NCI-H2107 (cell line): ENCODE data around the gene NTN3.
"Not testable (repeated sequence)": the region's sequence is repeated elsewhere in the genome, so short reads cannot be mapped to it uniquely, and the experiment has no call there.

Experiments
- DNase-seq: peaks from one replicate; lab custom pipeline; 2025; lab: John Stamatoyannopoulos, UW

NTN3 gene

GRCh38 chr16:2441143-2441804 is 29.8 kb upstream of the NTN3 start:
- DNase-seq: not testable (repeated sequence)

DNA sequence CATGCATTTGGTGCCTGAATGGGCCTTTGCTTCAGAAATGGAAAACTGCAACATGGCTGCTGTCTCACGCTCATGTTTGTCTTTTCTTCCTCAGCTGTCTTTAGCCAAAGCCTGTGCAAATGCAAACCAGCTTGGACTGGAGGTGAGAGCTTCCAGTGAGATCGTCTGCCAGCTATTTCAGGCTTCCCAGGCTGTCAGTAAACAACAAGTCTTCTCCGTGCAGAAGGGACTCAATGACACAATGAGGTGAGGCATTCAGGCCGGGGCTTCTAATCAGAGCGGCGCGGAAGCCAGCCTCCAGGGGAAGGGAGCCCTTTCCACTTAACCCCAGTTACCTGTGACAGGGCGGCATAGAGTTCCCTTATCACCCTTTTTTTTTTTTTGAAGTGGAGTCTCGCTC is 27.5 kb upstream of the NTN3 start:
- DNase-seq: no peak

GRCh38 chr16:2447920-2448583 is 23.0 kb upstream of the NTN3 start:
- no peak for DNase-seq

- no peak for DNase-seq
These were observed 22.0 kb upstream of the NTN3 start for GRCh38 chr16:2449118-2449517.

DNA sequence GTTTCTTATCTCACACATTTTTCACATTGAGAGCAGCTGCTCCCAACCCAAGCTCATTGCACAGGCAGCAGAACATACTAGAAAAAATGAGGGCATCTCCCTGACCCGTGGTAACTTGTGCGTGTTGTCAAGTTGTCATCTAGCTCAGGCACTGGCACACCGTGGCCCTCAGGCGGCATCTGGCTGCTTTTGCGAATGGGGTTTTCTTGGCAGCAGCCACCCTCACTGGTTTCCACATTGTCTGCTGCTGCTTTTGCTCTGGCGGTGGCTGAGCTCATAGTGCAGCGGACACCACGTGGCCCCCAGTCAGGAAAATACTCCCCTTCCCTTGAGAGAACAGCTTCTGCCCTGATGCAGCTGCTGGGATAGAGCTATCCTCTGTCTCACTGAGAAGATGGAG is 20.6 kb upstream of the NTN3 start:
- no peak for DNase-seq

GRCh38 chr16:2450975-2451381 is 20.1 kb upstream of the NTN3 start:
- DNase-seq: no peak

GRCh38 chr16:2451851-2452320 is 19.2 kb upstream of the NTN3 start:
- DNase-seq: no peak

DNA sequence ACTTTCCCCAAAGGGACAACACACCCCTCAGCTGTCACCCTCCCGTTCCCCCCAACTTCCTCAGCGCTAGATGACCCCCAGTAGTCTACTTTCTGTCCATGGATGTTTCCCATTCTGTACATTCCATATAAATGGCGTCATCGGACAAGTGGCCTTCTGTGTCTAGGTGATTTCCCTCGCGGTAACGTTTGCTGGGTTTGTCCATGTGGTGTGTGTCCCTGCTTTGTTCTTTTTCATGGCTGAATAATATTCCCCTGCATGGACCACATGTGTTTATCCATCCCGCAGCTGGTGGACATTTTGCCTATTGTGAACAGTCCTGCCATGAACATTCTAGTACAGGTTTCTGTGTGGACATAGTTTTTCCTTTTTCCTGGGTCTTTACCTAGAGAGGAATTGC is 18.4 kb upstream of the NTN3 start:
- DNase-seq: no peak

DNA sequence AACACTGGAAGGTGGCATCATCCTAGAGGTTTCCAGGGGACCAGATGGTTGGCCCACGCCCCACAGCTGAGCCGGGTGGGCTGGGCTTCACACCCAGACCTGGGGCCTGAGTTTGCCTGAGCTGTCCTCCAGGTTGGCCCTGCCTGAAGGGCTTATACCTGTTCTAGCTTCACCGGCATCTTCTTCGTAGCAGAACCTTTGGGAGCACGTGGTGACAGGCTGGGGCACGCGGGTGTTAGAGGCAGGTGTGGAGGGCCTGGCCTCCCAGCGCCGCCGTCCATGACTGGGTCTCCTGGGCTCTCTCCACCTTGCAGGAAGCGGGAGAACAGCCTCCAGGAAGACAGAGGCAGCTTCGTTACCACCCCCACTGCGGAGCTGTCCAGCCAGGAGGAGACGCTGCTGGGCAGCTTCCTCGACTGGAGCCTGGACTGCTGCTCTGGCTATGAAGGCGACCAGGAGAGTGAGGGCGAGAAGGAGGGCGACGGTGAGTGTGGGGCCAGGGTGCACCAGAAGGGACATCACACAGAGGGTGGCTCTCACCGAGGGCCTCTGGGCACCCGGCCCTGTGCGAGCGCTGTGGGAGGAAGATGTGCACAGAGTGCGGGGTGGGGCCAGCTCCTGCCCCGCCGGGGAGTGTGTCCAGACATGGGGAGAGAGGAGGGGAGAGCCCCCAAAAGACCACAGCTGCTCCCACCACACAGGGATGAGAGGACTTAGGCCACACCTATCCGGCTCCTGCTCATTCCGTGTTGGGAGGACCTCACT is 15.8 kb upstream of the NTN3 start:
- DNase-seq: no peak

- no peak for DNase-seq
These were observed 14.4 kb upstream of the NTN3 start for GRCh38 chr16:2456551-2457153.

DNA sequence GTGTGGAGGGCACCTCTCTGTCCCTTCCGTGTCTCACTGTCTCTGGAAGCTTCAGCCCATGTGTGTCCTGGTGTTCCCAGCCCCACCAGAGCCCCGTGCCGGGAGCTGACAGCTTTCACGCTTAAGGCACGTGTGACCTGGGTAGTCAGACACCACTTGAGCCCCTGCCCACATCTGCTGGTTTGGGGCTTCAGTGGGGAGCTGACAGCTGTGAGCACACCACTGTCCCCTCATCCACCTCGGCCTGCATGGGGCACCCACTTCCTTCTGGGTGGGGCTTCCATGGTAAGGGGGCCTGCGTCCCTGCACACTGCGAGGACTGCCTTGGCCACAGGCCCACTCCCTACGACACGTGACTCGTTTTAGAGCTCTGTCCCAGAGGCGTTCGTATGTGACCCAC is 13.8 kb upstream of the NTN3 start:
- no peak for DNase-seq

- DNase-seq: no peak
These were observed 13.2 kb upstream of the NTN3 start for GRCh38 chr16:2457946-2458345.

DNA sequence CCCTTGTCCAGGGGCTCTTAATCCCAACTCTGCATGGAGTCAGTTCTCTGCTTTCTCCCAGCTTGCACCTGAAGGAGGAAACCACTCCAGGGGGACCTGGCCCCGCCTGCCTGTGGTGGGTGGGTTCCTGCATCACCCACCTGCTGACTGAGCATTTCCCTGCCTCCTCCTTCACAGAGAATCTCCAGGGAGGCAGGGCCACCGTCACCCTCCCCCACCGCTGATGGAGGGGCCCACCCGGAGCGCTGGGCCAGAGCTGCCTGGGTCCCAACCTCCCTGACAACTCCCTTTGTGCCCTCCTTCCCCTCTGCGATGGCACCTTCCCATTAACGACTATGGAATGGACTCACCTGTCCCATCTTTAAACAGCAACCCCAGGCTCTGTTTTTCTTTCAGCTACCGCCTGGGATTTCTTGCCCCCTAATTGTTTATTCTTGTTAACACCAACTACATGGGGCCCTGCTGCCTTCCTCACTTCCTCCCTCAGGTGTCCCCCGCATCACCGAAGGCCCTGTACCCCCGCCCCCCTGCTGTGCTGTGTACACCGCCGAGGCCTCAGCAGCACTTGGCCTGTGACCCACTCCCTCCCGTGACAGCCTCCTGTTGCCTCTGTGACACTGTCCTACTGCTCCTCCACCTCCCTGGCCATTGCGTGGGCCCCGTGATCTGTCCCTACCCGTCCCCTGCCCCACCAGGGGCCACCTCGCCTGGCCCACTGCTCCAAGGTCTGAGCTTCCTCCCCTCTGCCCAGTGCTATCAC is 12.0 kb upstream of the NTN3 start:
- DNase-seq: no peak

DNA sequence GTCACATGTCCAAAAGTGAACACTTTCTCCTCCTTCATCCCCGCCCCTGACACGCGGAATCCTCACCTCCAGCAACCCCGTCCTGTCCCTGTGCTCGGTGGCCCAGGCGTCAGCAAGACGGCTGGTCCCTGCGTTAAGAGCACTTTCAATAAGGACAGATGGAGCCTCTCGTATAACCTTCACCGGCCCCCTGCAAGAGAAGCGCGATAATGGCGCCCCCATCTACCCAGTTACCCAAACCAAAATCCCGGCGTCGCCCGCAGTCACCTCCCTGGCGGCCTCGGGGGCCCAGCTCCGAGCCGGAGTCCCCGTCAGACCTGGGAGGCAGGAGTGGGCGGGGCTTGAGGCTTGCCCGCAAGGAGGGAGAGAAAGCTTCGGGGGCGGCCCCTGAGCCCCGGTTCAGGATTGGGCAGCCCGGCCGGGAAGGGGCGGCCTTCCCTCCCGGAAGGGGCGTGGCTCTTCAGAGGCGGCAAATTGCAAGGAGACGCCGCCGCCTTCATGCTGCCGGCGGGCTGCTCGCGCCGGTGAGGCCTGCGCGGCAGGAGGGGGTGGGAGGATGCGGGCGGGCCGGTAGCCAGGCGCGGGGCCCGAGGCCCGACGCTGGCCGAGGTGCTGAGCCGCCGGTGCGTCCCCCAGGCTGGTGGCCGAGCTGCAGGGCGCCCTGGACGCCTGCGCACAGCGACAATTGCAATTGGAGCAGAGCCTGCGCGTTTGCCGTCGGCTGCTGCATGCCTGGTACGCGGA is 11.3 kb upstream of the NTN3 start, which contains the start of gene TEDC2:
Gene TEDC2 (plus strand): TSS at position 463 of the 744 bp plus-strand sequence. CDS start 36 bp downstream, at position 499.
- peak; percentile 96 for DNase-seq

- no peak for DNase-seq
These were observed 10.7 kb upstream of the NTN3 start for GRCh38 chr16:2460391-2460713.

DNA sequence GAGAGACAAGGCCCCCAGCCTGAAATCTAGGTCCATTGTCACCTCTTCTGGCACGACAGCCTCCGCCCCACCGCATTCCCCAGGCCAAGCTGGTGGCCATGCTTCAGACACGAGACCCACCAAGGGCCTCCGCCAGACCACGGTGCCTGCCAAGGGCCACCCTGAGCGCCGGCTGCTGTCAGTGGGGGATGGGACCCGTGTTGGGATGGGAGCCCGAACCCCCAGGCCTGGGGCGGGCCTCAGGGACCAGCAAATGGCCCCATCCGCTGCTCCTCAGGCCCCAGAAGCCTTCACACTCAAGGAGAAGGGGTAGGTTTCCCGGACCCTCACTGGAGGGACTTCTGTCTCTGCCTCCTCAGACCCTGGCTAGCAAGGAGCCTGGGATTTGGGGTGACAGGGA is 10.2 kb upstream of the NTN3 start:
- no peak for DNase-seq

DNA sequence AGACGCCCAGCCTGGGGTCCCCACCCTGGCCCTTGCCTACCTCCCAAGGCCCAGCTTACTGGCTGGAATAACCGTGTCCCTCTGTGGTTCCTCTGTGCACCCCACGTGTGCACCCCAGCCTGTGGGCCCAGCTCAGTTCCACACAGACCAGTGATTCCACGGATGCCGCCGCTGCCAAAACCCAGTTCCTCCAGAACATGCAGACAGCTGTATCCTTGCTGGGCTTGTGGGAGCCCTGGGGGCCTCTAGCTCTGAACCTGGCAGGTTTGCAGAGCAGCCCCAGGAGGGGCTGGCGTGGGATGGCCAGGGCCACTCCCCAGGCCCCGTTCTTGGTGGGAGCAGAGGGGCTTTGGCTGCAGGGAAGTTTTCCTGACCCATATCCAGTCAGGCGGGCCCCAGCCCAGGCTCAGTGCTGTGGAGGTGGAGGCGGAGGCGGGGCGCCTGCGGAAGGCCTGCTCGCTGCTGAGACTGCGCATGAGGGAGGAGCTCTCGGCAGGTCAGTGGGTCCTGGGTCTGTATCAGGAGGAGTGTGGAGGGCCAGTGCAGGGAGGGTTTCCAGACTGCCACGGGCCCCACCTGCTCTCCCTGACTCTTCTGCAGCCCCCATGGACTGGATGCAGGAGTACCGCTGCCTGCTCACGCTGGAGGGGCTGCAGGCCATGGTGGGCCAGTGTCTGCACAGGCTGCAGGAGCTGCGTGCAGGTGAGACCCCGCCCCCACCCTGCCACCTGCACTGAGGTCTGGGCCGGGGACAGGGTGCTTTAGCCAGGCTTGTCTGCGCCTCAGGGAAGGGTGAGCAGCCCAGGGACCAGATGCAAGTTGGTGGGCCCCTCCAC is 8.8 kb upstream of the NTN3 start:
- DNase-seq: no peak

DNA sequence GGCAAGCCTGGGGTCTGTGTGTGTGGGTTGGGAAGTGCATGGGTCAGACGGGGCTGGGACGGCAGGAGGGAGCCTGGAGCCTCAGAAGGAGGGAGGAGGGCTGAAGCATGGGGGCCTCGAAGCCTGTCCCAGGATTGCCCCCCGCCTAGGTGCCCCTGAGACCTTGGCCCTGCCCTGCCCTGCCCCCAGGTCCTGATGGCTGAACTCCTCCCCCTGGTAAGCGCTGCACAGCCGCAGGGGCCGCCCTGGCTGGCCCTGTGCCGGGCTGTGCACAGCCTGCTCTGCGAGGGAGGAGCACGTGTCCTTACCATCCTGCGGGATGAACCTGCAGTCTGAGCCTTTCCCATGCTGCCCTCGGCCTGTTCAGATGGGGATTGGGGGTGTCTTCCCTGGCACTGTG is 6.8 kb upstream of the NTN3 start:
- DNase-seq: no peak

DNA sequence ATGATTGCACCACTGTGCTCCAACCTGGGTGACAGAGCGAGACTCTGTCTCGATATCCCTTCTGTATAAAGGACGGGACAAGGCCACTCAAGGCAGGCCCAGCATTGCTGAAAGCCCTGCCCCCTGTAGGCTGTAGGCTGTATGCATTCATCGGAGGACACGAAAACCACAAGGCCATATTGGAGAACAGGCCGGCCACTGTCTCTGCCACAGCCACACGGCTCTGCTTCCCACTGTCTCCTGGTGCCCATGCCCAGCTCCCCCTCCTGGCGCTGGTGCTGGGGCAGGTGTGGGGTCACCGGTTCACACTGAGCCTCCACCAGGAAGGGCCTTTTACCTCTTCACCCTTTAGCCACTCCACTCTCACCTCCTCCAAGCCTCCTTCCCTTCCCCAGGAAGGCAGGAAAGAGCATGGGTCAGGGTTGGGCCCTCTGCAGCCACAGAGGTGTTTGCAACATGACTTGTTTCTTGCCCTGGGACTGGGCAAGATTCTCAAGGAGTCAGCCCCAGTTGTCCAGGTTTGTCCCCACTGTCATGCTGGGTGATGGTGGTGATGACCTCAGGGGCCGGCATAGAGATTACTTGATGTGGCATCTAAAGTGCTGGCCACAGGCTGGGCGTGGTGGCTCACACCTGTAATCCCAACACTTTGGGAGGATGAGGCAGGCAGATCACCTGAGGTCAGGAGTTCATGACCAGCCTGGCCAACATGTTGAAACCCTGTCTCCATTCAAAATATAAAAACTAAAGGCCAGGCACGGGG is 5.3 kb upstream of the NTN3 start:
- no peak for DNase-seq
